ENCODE results near the gene TMEM140. TPM values are rescaled to one million over a fixed set of nuclear protein-coding genes. Genes with fewer than 3 reads are reported as not detected.
"Not testable (repeated sequence)": the region's sequence is repeated elsewhere in the genome, so short reads cannot be mapped to it uniquely, and the experiment has no call there.

TMEM140 gene
- polyA plus RNA-seq, 4 donors = 26.7 to 35.5 (median 28.1) TPM

DNA sequence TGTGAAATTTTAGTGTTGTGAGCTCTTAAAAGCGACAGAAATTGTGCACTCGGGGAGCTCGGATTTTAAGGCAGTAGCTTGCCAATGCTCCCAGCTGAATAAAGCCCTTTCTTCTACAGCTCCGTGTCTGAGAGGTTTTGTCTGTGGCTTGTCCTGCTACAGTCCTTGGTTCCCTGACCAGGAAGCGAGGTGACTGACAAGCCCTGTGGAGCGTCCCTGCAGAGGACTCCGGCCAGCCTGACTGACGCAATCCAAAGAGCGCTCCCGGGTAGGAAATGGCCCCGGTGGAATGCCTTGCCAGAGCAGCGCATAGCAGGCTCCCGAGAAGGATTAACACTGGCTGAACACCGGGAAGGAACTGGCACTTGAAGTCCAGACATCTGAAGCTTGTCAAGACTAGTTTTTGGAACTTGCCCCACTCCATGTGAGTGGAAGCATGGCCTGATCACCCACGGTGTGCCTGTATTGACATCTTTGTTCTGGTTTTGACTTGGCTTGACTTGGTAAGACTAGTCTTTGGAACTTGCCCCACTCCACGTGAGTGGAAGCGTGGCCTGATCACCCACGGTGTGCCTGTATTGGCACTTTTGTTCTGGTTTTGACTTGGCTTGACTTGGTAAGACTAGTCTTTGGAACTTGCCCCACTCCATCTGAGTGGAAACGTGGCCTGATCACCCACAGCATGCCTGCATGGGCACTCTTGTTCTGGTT is 23.9 kb downstream of the TMEM140 start:
- DNase-seq (ENCODE audit: low read depth in 4 of 4, low spot score in 3 of 4) = not testable (repeated sequence)

DNA sequence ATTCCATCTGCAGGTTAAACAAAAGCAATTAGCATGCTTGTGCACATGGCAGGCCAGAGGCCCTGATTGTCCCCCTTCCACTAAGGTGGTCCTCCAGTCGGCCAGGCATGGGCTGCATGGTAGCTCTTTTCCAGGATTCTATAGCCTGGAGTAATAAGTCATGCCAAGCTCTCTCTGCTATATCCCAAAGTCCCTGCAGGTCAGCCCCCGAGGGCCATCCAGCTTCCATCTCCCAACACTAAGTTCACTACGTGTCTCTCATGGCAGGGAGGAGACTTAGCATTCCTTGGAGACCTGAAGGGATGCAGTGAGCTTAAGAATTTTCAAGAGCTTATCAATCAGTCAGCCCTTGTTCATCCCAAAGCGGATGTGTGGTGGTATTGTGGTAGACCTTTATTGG is 26.0 kb downstream of the TMEM140 start:
- DNase-seq (ENCODE audit: low read depth in 4 of 4, low spot score in 3 of 4) = not testable (repeated sequence)

DNA sequence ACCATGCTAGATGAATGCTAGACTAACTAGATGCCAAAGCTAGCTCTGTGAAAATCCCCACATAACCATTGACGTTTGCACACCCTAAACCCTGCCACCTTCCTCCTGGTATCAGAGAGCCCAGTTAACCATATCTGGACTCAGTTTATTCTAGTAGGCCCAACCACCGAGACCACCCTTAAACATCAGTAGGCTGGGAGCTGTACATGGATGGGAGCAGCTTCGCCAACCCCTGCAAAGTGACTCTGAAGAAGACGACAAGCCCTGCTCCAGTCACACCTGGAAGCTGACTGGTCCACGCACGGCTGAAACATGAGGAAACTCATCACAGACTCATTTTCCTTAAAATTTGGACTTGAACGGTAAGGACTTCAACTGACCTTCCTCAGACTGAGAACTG is 27.1 kb downstream of the TMEM140 start:
- no peak for DNase-seq (ENCODE audit: low read depth in 4 of 4, low spot score in 3 of 4)

DNA sequence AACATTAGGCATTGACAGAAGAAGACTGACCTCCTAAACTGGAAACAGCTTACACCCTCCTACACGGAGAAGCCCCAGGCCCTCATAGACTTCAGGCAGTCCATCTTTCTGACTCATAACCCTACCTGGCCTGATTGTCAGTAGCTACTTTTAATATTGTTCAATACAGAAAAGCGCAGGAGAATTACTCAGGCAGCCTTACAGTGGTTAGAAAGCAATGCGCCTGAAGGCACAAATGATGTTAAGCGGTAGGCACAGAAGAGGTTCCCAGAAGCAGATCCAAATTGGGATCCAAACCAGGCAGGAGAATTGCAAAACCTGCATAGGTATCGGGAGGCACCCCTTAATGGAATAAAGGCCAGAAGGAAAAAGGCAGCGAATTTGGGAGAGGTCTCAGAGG is 28.1 kb downstream of the TMEM140 start:
- DNase-seq (ENCODE audit: low read depth in 4 of 4, low spot score in 3 of 4) = no peak

DNA sequence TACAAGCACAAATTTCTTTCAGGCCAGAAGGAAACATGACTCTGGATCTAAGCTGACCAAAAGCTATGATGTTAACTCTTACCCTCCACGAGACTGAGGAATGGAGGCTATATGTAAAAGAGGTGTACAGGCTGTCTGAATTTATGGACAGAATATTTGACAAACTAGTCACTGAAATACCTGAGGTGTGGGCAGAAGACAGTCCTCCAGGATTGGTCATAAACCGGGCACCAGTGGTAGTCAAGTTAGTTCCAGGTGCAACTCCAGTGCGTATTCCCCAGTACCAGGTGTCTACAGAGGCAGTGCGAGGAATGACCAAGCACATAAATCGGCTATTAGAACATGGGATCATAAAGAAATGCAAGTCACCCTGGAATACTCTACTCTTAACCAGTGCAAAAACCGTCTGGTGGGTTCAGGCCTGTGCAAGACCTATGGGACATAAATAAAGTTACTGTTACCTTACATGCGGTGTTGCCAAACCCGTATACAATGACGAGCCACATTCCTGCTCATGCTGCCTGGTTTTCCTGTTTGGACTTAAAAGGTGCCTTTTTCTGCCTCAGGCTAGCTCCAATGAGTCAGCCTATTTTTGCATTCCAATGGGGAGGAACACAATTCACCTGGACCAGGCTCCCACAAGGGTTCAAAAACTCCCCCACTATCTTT is 29.3 kb downstream of the TMEM140 start:
- DNase-seq (ENCODE audit: low read depth in 4 of 4, low spot score in 3 of 4) = no peak

DNA sequence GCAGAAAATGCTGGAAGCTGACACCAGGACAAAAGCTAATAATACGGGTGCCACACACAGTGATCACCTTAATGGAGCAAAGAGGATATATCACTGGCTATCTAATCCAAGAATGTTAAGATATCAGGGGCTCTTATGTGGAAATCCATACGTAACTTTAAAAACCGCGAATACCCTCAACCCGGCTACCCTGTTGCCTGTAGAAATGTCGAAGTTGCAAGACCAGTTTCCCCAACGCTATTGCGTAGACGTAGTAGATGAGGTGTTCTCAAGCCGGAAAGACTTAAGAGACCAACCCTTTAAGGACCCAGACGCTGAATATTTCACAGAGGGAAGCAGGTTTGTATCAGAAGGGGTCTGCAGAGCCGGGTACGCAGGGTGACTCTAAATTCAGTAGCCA is 30.5 kb downstream of the TMEM140 start:
- no peak for DNase-seq (ENCODE audit: low read depth in 4 of 4, low spot score in 3 of 4)

DNA sequence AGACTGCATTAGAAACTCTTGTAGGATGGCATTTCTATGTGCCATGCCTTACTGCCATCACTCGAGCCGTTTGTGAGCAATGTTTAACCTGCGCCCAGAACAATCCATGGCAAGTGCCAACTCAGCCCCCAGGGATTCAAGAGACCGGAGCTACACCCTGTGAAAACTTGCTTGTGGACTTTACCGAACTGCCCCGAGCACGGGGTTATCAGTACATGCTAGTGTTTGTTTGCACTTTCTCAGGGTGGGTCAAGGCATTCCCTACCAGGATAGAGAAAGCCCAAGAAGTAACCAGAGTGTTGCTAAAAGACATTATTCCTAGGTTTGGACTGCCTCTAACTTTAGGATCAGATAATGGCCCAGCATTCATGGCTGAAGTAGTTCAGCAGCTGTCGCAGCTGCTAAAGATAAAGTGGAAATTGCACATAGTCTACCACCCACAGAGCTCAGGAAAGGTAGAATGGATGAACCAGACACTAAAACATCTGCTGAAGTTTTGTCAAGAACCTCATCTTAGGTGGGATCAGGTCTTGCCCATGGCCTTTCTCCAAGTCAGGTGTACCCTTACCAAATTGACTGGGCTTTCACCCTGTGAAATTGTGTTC is 31.6 kb downstream of the TMEM140 start:
- DNase-seq (ENCODE audit: low read depth in 4 of 4, low spot score in 3 of 4) = no peak

DNA sequence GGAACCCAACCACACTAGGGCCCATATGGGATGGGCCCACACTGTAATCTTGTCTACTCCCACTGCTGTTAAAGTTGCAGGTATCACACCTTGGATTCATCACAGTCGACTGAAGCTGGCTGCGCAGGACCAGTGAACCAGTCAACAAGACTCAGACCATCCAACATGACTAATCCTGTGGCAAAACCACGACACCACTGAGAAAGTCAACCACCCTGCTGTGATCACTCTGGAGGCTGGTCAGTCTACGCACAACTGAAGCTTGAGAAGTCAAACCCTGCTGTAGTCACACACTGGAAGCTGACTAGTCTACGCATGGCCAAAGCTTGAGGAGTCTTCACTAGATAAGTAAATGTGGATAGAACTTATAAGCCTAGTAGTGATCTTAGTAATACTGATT is 32.2 kb downstream of the TMEM140 start:
- DNase-seq (ENCODE audit: low read depth in 4 of 4, low spot score in 3 of 4) = no peak

DNA sequence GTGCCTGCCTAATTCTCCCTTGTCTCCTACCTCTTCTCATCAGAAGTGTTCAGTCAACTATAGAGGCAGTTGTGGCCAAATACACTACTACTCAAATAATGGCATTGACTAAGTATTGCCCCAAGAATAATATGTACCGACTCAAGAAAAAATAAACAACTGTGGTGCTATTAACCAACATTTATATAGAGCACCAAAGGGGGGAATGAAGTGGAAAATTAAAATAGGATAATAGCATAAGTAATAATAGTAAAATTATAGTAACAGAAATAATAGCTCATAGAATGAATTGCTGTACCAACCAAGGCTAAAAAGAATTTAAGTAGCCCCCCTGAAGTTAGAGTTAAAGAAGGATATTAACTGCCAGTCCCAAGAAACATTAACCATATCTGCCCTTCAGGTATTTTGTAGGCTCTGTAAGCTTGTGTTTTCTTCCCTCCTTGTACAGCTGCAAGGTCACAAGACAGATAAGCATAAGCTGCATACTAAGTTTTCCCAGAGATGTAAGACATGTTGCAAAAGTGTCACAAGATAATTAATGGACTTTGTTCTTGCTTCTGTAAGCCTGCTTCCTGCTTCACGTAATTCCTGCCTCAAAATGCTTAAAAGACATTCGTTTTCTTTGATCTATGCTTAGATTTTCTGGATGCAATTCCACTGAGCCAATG is 33.5 kb downstream of the TMEM140 start:
- no peak for DNase-seq (ENCODE audit: low read depth in 4 of 4, low spot score in 3 of 4)

DNA sequence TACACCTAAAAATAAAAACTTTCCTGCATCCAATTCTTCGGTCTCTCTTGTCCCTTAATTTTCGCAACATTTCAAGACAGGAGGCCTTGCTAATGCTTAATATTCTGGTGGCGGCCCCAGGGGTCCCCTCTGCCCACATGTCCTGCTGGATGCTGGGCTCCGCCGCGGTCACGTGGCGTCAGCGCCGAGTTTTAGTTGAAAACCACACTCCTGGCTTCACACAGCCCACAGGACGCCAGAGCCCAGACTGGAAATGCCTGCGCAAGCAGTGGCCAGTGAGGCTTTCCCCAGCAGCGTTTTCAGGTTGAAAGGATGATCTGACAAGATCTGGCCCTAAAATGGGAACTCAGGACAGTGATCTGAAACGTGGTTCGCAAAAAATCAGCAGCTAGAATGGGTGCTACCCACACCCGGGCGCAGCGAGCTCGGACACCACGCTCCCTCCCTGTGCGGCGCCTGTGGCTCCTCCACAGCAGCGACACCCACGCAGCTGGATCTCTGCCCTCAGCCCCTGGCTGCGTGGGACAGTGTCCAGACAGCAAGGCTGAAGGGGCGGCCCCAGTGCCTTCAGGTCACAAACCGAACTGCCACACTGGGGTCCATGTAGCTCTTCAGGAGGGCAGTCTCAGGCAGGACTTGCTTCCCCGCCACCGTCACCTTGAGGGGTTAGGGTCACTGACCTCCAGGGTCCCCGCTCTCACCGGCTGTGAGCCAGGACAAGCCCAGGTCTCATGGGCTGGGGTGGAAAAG is 34.2 kb downstream of the TMEM140 start:
- DNase-seq (ENCODE audit: low read depth in 4 of 4, low spot score in 3 of 4) = no peak

DNA sequence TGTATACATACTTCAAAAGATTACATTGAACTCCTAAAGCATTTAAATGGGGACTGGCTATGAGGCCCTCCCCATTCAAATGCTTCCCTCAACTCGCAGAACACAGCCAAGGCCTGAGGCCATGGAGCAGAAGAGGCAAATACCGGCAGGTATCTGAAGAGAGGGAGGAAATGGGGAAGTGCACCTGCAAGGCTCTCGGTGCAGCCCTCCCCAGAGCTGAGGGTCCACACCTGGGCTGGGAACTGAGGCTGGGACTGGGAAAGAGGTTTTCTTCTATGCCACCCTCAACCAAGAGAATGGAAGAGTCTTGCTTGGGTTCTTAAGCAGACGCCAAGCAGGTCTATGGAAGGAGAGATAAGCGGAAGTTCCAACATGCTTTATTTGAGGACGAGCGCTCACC is 35.6 kb downstream of the TMEM140 start:
- no peak for DNase-seq (ENCODE audit: low read depth in 4 of 4, low spot score in 3 of 4)

DNA sequence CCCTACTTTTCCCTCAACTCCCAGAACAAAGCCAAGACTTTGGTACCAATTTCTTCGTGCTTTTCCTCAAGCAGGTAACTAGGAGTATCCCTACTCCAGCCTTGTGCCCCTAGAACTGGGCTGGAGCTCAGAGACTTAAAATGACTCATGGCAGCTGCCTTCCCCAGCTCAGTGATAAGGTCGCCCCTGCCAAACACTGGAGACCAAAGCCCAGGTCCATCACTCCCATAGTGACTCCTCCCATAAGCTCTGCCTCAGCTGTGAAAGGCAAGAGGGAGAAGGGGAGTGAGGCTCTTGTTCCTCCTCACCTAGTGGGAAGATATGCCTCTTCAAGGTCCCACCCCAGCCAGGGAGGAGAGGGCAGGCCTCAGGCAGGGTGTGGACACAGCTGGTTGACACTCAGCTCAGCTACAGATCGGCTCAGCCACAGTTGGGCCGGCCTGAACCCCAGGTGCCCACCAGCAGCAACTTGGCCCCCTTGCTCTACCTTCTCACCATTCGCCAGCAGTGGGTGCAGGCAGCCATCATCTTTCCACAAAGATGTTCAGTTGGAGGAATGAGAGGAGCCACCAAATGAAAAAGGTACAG is 36.5 kb downstream of the TMEM140 start:
- DNase-seq (ENCODE audit: low read depth in 4 of 4, low spot score in 3 of 4) = no peak

DNA sequence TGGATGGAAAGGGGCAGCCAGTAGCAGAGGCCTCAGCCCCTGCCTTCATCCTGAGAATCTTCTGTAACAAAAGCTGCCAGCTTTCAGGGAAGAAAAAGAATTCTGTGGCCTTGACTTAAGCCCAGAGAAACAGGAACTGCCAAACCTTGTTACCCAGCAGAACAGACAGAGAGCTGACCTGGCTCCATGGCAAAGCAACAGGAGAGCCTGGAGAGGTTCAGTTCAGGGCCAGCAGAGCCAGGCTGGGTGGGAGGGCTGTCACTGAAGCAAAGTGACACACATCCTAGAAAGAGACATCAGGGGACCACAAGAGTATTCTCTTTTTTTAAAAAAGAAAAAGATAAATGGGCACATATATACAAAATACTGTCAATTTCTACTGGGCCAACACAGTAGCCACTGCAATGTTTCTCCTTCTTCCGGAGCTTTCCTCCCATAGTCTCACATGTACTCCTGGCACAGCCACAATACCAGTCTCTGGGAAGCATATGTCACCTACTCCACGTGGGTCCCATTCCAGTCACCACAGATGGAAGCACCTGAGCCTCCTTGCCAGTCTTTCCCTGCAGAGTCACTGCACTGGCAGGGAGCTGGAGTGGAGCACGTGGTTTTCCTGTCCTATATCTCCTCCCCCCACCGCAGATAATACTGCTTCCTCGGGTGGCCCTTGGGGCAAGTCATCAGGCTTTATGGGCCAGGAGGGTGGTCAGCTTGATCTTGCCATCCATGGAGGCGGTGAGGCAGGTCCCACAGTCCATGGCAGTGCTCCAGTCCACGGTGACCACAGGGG is 37.8 kb downstream of the TMEM140 start:
- DNase-seq (ENCODE audit: low read depth in 4 of 4, low spot score in 3 of 4) = no peak

DNA sequence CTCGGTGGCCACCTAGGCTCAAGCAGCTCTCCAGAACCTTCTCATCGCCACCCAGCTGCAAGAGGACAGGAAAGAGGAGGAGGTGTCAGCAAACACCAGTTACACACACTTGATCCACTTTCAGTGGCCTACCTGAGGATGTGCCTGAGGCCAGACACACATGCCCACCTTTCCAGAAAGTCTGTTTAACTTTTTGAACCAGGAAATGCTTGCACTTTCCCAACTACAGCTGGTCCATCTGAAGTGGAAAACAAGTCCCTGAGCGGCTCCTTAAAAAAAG is 38.3 kb downstream of the TMEM140 start:
- no peak for DNase-seq (ENCODE audit: low read depth in 4 of 4, low spot score in 3 of 4)

DNA sequence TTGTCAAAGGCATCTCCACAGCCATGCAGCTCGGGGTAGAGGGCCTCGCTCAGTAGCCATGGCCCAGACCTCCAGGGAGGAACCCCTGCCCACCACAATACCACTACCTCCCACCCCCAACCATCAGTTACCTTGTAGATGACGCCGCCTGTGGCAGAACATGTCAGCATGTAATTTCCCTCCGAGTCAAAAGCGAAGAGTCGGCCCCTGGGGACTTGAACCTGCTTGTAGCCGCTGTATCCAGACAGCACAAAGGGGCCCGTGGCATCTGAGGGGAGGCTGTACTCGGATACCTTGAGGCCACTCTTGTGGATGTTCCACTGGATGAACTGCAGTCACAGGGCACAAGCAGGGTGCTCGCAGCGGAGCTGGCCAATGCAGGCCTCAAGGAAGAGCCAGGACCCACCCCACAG is 39.0 kb downstream of the TMEM140 start:
- DNase-seq (ENCODE audit: low read depth in 4 of 4, low spot score in 3 of 4) = no peak

DNA sequence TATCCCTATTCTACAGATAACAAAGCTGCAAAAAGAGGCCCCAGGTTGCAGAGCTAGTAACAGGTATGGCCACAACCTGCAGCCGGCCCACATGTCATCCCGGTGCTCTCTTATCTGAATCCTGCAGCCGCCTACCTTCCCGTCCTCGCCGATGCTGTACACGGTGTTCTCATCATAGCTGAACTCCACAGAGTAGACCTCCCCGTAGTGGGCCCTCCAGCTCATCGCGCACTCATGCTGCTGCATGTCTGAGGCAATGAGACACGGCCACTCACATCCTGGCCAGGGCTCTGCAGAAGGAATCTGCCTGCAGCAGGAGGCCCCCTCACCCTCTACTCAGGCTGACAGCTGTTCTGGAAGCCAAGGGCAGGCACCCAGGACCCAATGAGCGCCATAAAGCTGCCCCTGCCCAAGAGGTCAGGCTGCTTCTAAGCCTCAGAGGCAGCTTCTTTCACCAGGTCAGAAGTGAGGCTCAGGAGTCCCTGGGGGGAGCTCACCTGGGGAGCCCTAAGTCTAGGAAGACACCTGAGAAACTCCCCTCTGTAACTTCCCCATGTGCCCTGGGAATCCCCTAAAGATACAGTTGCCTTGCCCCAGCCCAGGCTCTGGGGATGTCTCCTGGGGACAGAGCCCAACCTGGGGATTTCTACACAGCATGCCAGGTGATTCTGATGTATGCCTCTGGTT is 40.6 kb downstream of the TMEM140 start:
- DNase-seq (ENCODE audit: low read depth in 4 of 4, low spot score in 3 of 4) = no peak

DNA sequence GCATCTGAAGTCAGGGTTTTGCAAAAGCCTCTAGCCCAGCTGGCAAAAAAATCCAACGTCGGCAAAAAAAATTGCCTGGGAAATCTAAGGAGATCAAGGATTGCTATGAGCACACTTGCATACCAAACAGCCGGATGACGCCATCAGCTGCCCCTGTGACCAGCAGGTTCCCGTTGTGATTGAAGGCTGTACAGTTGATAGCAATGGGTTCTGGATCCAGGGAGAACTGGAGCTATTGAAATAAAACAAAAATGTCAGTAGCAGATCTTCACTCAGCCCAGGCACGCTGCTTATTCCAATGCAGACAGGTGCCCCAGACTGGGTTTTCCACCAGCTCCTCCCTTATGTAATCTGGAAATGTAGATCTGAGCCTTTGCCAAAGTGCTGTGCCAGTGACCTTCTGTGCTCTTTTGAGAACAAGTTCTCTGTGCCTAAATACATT is 41.4 kb downstream of the TMEM140 start:
- DNase-seq (ENCODE audit: low read depth in 4 of 4, low spot score in 3 of 4) = no peak

DNA sequence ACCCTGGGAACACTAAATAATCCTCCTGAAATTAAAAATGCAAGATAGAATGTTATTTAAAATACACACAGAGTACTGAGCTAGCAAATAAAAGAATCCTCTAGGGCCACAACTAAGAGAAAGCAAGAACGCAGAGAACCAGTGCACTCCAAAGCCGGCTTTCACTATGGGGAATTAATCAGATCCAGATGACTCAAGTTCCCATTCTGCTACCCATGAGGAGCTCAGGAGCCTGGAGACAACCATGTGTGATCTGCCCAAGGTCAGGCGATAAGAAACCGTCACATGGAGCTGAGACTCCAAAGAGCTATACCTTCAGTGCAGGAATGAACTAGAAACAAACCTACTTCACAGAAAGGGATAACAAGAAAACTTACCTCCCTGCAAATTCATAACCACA is 42.1 kb downstream of the TMEM140 start:
- no peak for DNase-seq (ENCODE audit: low read depth in 4 of 4, low spot score in 3 of 4)

DNA sequence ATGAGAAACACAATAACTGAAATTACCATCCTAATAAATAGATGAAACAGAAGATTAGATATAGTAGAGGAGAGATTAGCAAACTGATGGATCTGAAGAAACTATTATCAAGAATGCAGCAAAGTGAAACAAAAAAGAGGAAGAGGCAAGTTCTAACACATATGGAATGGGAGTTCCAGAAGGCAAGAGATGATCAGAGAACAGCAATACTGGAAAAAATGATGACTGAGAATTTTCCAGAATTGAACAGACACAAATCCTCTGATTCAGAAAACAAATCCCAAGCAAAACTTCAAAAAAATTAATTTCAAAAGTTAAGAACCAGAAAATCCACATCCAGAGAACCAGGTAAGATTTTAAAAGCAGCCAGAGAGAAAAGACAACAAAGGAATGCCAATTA is 42.8 kb downstream of the TMEM140 start:
- no peak for DNase-seq (ENCODE audit: low read depth in 4 of 4, low spot score in 3 of 4)

Data from right renal pelvis (tissue), 4 donors.